ENCODE measurements around the gene SHISA5.
A peak's percentile ranks its signal among the peaks of the same experiment; 100 is the strongest.
"Not testable (repeated sequence)": the region's sequence is repeated elsewhere in the genome, so short reads cannot be mapped to it uniquely, and the experiment has no call there.

Gene SHISA5

GRCh38 chr3:48461767-48462166, 42.2 kb downstream of the SHISA5 start:
- DNase-seq (ENCODE audit: low read depth in 2 of 3, low spot score in 1 of 3) = not testable (repeated sequence)

- DNase-seq (ENCODE audit: low read depth in 2 of 3, low spot score in 1 of 3) = no peak
These were observed 43.5 kb downstream of the SHISA5 start for GRCh38 chr3:48460517-48460902.

- no peak for DNase-seq (ENCODE audit: low read depth in 2 of 3, low spot score in 1 of 3)
These were observed 44.0 kb downstream of the SHISA5 start for GRCh38 chr3:48459773-48460516.

DNA sequence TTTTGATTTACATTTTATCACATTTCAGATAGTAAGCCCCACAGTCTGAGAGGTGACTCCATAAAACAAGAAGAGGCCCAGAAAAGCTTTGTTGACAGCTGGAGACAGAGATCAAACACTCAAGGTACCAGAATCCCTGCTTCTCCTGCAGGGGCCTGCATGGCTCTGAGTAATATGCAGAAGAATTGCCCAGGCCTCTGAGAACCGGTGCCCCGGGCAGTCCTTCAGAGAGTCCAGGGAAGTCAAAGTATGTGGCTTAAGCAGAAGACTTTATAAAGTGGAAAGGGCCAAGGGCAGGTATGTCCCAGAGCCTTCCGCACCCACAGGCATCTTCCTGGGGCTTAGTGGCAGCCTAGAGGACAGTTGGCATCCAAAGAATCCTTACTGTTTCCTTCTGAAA, 44.6 kb downstream of the SHISA5 start:
- DNase-seq (ENCODE audit: low read depth in 2 of 3, low spot score in 1 of 3) = no peak

DNA sequence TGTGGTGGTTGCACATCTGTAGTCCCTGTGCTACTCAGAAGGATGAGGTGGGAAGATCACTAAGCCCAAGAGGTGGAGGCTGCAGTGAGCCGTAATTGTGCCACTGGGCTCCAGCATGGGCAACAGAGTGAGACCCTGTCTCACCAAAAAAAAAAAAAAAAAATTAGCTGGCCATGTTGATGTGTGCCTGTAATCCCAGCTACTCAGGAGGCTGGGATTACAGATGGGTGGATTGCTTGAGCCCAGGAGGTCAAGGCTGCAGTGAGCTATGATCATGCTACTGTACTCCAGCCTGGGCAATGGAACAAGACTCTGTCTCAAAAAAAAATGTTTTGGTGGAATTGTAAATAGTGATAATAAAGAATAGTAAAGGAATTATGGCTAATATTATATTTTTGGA, 47.5 kb downstream of the SHISA5 start:
- no peak for DNase-seq (ENCODE audit: low read depth in 2 of 3, low spot score in 1 of 3)

- DNase-seq (ENCODE audit: low read depth in 2 of 3, low spot score in 1 of 3) = no peak
These were observed 52.7 kb downstream of the SHISA5 start for GRCh38 chr3:48451270-48451669.

GRCh38 chr3:48446425-48447193, 57.4 kb downstream of the SHISA5 start, which contains the start of gene ATRIP:
Gene ATRIP, plus strand, starts transcription at chr3:48446737. Its CDS starts 109 bp downstream, at chr3:48446846.
- peak; percentile 74 to 86 (median 82) for DNase-seq (ENCODE audit: low read depth in 2 of 3, low spot score in 1 of 3)

- no peak for DNase-seq (ENCODE audit: low read depth in 2 of 3, low spot score in 1 of 3)
These were observed 57.9 kb downstream of the SHISA5 start for GRCh38 chr3:48446043-48446424.

- no peak for DNase-seq (ENCODE audit: low read depth in 2 of 3, low spot score in 1 of 3)
These were observed 58.6 kb downstream of the SHISA5 start for GRCh38 chr3:48445277-48445882.

GRCh38 chr3:48441940-48442339, 62.0 kb downstream of the SHISA5 start:
- no peak for DNase-seq (ENCODE audit: low read depth in 2 of 3, low spot score in 1 of 3)

DNA sequence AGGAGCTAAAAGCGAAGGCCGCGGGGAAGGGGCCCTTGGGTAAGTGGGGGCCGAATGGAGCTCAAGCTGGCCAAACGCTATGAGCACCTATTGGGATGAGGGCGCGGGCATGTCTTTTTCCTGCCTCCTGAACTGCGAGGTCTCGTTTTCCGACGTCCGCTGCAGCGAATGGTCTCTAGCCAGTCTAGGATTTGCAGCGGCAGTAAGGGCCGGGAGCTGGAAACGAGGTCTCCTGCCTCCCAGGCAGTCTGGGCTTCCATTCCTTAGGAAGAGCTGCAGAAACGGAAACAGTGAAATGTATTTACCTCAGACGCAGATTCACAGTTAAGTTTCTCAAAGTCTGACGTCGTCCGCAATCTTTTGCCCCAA, 63.4 kb downstream of the SHISA5 start:
- DNase-seq (ENCODE audit: low read depth in 2 of 3, low spot score in 1 of 3) = no peak

- DNase-seq (ENCODE audit: low read depth in 2 of 3, low spot score in 1 of 3) = peak; percentile 96 to 98 (median 97)
These were observed 64.0 kb downstream of the SHISA5 start, which contains the start of the genes CCDC51 and TMA7 for GRCh38 chr3:48439820-48440589. Gene CCDC51, minus strand, starts transcription at chr3:48440119. Its CDS starts 4,991 bp downstream, at chr3:48435128. Gene TMA7, plus strand, starts transcription at chr3:48440257. Its CDS starts 40 bp downstream, at chr3:48440297.

- DNase-seq (ENCODE audit: low read depth in 2 of 3, low spot score in 1 of 3) = no peak
These were observed 66.2 kb downstream of the SHISA5 start for GRCh38 chr3:48437812-48438211.

GRCh38 chr3:48436855-48437254, 67.1 kb downstream of the SHISA5 start:
- no peak for DNase-seq (ENCODE audit: low read depth in 2 of 3, low spot score in 1 of 3)

DNA sequence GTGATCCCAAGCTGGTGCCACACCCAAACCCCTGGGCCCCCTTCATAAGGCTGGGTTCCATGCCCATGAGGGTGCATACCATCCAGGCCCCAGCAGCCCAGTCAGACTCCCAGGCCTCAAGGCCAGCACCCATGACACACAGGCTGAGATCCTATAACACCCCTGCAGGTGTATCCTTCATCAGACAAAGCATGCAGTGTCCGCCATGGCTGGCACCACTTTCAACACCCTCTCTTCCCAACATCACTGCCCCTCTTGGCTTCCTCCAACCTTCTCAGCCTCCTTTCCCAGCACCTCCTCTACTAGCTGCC, 67.5 kb downstream of the SHISA5 start:
- DNase-seq (ENCODE audit: low read depth in 2 of 3, low spot score in 1 of 3) = no peak

DNA sequence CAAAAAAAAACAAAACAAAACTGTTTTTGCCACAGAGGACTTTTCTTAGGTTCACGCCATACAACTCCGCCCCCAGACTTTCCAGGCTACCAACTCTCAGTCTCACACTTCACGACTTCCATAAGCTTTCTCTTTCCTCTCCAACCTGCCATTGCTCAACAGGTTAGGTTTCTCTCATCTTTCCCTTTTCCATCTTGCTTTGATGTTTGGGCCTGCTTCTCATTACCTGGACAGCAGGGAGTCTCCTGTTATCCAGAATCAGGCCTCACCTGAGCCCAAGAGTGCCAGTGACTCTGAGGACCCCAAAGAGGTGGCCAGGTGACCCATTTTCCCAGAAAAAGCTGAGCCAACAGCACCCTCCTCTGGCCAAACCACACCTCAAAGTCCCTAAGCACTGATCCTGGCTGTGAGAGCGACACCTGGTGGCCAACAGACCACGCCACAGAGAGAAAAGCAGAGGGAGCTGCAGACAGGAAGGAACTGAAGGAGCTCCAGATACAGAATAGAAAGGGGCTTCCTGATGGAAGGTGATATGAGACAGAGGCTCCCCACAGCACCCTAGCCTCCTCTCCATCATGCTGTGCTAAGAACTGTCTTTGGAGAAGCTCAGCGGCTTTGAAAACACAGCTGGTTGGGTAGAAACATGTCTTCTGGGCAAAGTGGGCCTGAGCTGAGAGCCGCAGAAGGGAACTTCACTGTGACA, 68.0 kb downstream of the SHISA5 start:
- peak; percentile 68 to 83 (median 77) for DNase-seq (ENCODE audit: low read depth in 2 of 3, low spot score in 1 of 3)

- no peak for DNase-seq (ENCODE audit: low read depth in 2 of 3, low spot score in 1 of 3)
These were observed 68.8 kb downstream of the SHISA5 start for GRCh38 chr3:48435223-48435595.

GRCh38 chr3:48434591-48435222, 69.3 kb downstream of the SHISA5 start:
- DNase-seq (ENCODE audit: low read depth in 2 of 3, low spot score in 1 of 3) = no peak

- DNase-seq (ENCODE audit: low read depth in 2 of 3, low spot score in 1 of 3) = no peak
These were observed 70.4 kb downstream of the SHISA5 start for GRCh38 chr3:48433472-48434118.
